CD4-positive, alpha-beta T cell treated with Interleukin-15 for 4 hours (primary cell): ENCODE results near the gene TDRD3.
"Not testable (repeated sequence)": the region's sequence is repeated elsewhere in the genome, so short reads cannot be mapped to it uniquely, and the experiment has no call there.

Experiments used
- DNase-seq: peaks from one replicate; pipeline ENCODE4 v3.0.0-alpha.2; 2020; ENCODE audit warnings: low spot score

Gene TDRD3

DNA sequence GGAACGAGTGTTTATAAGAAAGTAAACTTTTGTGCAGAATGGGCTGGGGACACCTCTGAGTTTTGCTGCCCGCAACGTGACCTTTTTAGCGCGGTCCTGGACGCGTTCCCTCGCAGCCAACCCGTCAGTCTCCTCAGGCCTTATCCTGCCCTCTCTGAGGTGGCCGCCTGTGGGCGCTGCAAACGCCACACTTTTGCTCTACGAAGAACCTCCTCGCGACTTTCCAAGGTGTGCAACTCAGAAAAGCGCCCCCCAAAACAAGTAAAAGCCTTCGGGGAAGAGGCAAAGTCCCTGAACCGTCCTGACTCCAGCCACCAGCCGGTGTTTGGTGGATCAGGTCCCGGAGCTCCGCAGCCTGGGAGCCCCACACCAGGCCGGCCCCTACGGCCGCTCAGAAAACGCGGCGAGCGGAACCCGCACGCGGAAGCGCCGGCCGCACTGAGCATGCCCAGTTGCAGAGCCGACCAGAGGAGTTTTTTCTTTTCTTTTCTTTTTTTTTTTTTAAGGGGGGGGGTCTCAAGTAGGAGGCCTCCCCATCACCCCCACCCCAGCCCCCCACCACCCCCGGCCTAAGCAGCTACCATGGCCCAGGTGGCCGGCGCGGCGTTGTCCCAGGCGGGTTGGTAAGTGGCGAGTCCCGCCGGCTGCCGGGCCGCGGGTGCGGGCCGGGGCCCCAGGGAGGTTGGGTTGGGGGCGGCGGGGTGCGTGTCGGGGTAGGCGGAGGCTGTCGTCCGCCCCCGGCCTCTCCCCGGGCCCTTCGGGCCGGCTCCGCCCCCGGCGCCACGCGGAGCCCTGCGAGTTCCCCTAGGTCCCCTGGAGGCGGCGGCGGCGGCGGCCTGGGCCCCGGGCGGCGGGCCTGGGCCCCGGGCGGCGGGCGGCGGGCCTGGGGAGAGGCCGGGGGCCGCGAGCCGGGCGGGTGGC lies at the start of gene TDRD3:
TDRD3 (plus strand) TSS at position 438 of the 921 bp plus-strand sequence; CDS start at position 583, 145 bp downstream.
- DNase-seq, result peak; percentile 83

- DNase-seq, result no peak
These were observed 49.3 kb upstream of the TDRD3 start for GRCh38 chr13:60347690-60348089.

DNA sequence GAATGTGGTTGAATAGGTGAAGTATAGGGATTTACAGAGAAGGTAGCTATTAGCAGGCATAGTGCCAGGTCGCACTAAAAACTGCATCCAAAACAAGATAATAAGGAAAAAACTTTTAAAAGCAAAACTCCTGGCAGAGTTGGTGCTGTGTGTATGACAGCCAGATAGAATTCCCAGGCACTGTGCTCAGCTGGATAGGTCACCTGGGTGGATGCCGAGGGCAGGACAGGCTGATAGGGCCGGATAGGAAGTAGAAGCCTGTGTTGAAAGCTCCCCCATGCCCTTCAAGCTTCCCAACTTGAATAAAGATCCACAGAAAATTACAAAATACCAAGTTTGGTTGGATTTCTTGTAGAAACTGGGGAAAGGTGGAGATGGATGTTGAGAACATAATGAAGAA lies 48.9 kb upstream of the TDRD3 start:
- DNase-seq, result no peak

DNA sequence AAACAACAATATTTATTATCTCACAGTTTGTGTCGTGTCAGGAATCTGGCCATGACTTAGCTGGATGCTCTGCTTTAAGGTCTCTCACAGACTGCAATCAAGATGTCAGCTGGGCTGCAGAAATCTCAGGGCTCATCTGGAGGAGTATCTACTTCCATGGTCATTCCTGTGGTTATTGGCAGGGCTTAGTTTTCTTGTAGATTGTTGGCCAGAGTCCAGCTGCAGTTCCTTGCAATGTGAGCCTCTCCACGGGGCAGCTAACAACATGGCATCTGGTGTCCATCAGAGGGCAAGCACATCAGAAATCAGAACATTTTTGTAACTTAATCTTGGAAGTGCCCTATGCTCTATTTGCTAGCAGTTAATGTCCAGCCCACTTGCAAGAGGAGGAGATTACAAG lies 45.7 kb upstream of the TDRD3 start:
- no peak for DNase-seq

- no peak for DNase-seq
These were observed 45.0 kb upstream of the TDRD3 start for GRCh38 chr13:60351855-60352615.

DNA sequence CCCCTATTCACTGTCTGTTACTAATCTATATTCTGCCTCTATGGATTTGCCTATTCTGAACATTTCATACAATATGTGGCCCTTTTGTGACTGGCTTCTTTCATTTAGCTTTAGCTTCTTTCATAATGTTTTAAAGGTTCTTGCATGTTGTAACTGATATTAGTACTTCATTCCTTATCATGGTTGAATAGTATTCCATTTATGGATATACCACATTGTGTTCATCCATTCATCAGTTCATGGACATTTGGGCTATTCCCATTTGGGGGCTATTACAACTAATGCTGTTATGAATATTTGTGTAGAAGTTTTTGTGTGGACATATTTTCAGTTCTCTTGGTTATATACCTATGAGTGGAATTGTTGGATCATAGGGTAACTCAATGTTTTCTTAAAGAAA lies 44.4 kb upstream of the TDRD3 start:
- DNase-seq, result no peak

DNA sequence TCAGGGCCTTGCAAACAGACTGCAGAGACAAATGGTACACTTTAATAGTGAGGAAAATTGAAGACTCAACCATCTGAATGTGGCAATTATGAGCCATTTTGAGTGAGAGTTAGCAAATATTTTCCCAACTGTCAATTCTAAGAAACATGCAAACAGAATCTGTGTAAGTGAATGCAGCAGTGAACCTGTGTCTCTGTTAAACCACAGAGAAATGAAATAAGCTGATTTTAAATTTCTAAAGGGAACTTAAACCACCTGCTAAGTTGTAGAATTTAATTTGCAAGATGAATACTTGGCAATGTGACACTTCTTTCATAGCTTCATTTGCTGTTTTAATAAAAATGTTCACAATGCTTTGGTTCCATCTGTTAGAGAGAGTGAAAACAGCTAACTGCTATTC lies 42.0 kb upstream of the TDRD3 start:
- no peak for DNase-seq

DNA sequence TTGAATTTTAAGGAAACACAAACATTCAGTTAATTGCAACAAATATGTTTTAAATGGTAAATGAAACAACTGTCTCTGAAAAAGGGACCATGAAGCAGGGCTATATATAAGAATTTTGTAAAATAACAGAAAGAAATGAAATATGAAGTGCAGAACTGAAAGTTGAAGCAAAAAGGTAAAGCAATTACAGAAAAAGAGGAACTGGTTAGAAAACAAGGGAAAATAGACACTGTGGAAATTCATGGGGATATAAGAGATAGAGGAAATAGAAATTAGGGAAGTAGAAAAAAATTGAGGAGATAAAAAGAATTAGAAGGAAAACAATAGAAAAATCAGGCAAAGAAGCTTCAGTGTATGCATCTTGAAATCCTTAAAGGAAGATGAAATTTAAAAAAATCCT lies 40.0 kb upstream of the TDRD3 start:
- DNase-seq, result no peak

DNA sequence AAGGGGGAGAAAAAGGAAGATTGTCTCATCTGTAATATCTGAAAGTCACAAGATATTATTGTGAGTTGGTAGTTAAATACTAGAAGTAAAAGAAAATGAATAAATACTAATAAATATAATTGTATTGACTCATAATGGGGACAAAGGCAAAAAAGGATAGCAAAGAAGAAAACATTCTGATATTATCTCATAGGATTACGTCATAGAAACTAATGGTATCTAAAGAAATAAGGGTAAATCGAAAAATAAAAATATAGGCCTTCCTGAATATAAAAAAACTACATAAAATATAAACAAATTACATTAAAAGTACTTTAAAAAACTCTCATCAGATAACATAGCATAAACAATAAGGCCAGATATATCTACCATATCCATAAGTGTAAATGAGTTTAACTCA lies 38.6 kb upstream of the TDRD3 start:
- DNase-seq, result no peak

- DNase-seq, result no peak
These were observed 33.7 kb upstream of the TDRD3 start for GRCh38 chr13:60363288-60363687.

GRCh38 chr13:60369242-60369641 lies 27.8 kb upstream of the TDRD3 start:
- DNase-seq, result peak; percentile 6

GRCh38 chr13:60370343-60370742 lies 26.7 kb upstream of the TDRD3 start:
- DNase-seq, result peak; percentile 10

DNA sequence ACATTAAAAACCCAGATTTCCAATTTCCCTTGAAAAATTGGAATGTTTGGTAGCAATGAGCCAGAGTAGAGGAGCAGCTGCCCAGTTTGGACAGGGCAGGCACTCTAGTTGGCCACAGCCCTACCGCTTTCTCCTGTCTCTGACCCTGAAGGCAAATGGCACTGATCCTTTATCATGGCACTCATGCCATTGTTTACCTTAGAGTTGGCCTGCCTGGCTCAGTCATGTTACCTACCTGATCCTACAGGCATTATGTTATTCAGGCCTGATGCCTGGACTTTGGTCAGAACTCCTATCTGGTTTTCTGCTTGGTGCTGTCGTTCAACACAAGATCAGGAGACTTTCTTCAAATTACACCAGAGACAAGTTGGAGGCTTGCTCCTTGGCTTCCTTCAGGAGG lies 24.9 kb upstream of the TDRD3 start:
- no peak for DNase-seq

- DNase-seq, result not testable (repeated sequence)
These were observed 17.7 kb upstream of the TDRD3 start for GRCh38 chr13:60379282-60379681.

GRCh38 chr13:60379837-60380565 lies 17.0 kb upstream of the TDRD3 start:
- DNase-seq, result no peak

- DNase-seq, result no peak
These were observed 12.1 kb upstream of the TDRD3 start for GRCh38 chr13:60384911-60385310.

DNA sequence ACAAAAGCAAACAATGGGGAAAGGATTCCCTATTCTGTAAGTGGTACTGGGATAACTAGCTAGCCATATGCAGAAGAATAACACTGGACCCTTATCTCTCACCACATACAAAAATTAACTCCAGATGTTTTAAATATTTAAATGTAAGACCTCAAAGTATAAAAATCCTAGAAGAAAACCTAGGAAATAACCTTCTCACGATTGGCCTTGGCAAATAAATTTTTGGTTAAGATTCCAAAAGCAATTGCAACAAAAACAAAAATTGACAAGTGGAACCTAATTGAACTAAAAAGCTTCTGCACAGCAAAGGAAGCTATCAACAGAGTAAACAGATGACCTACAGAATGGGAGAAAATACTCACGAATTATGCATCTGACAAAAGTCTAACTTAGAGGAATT lies 10.8 kb upstream of the TDRD3 start:
- no peak for DNase-seq

DNA sequence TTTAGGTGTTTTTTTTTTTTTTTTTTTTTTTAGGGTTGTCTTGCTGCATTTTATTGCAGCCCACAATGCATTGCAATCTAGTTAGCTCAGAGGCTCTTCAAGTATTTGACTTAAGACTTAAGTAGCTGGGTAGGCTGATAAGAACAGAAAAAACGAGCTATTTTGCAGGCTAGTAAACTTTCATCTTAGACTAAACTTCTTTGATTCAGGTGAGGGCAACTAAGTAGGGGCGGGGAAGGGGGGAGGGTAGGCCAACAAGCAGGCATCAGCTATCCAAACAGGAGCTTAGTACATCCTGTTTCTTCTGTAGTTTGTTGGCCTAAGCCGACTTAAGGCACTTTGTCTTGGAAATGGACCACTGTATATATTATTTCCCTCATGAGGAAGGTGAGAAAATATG lies 4.9 kb upstream of the TDRD3 start:
- no peak for DNase-seq

- peak; percentile 89 for DNase-seq
These were observed 843 bp upstream of the TDRD3 start for GRCh38 chr13:60395971-60396782.

DNA sequence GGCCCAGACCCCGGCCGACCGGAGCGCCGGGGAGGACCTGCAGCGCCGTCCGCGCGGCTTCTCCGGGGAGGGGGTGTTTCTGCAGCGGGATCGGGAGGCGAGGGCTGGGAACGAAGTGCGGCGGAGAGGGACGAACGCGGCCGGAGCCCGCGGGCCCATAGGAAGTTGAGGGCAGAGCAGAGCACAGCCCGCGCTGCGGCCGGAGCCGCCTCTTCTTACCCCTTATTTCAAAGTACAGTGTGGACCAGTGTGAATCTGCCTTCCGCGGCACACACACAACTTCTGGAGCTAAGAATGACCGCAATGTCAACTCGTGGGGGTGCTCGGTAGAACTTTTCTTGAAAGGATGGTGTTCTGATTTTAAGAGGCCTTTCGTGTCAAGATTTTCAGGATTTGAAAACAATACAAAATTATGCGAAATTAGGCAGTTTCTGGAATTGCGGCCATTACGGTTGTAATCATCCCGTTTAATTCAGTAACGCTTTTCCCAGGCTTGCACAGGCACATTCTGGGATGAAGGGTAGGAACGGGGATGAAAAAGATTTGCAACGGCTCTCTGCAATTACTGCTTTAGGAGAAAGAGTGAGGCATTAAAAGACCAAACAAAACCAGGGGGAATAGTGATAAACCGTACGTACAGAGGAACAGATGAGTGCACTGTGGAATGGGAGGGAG lies 821 bp downstream of the TDRD3 start:
- DNase-seq, result peak; percentile 17

DNA sequence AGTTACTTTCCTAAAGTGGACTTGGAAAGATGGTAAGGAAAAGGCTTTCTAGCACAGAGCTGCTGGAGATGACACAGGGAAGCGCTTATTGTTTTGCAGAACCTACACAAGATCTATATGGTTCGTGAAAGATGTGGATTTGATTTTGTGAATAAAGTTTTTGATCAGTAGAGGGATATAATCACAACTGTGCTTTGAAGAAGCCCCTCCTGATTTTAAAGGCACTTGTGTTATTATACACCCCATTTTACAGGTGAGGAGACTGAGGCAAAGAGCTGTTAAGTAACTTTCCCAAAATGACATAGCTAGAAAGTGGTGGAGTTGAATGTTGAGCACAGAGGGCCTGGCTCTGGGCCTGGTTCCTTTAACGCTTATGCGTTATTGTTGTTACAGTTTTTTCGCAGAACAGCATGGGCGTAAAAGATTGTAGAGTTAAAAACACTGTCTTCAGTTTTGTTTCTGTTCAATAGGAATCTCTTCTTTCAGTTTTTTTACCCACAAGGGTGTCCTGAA lies 1.4 kb downstream of the TDRD3 start:
- DNase-seq, result no peak
